A204.1 (cell line): Measurements from ENCODE around the gene GOLGA8N.

Experiments used
- FAIRE-seq: peaks from 2 replicates; lab custom pipeline; 2012; peaks lifted over from hg19 to GRCh38; lab: Jason Lieb, UNC

The GOLGA8N gene

DNA sequence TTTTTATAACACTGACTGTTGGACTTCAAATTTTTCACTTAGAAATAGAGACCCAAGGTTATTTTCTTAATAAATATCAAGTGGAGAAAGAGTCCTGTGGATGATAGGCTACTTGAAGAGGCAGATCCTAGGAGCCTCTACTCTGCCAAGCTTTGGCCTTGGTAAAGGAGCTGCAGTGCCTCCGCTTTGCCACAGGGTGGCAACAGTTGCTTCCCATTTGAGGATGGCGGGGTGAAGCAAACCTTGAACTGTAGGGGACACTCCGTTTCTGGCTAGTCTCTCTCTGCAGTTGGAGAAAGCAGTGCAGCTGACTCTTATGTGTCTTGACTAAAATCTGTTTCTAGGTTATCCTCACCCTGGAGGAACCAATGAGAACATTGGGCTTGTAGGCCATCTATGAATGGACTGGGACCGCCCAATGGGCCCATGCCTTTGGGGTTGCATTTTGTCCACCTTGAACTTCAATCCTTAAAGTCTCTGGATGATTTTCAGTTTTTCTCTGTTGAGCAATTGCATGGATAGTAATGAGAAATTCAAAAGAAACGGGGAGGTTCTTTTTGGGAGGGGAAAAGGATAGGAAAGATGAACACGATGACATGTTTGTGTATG, 58.1 kb downstream of the GOLGA8N start:
- FAIRE-seq: peak; percentile 43

DNA sequence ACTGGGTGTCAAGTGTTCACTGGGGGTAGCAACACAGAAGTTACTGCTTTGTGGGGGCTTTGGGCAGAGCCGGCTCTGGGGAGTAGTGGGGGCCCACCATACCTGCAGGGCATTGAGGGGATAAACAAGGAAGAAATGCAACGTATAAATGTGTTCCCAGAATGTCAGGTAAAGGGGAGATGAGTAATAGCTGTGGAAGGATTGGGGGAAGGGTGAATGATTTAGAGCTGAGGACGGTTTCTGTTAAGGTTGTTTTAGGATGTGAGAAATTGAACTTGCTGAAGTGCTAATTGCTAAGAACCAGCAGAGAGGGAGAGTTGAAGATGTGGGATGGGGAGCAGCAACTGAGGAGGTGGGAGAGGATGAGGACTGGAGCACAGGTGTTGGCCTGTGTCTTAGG, 58.9 kb downstream of the GOLGA8N start:
- no peak for FAIRE-seq

DNA sequence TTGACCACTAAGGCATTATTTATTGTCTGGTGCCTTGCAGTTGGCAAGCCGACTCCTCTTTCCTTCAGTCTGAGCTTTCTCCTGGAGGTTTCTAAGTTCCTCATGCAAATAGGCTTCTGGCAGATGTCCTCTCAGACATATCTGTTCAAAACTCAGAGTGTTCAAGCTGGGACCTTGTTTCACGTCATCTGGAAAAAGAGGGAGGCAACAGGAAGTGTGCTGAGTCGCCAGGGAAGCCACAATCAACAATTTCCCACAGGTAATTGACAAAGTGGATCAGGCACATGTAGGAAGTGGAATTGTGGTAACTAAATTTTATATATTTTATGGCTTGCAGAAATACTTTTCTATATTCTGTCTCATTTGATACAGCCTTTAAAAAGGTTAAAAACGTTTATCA, 62.8 kb downstream of the GOLGA8N start:
- no peak for FAIRE-seq

DNA sequence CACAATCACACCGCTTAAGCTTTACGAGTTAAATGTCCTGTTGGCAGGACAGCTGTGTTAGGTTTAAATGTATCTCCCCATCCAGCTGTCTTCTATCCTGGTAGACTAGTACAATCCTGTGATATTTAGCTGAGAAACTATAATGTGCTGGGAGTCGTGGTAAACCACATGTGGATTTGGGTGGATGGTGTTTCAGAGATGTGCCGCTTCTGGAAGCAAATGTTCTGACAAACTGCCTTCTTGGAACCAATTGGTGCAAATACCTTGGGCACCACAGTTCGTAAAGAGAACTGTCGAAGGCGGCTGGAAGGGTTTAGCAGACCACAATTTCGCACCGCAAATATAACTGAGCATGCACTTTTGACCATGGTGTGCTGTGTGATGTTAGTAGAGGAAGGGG, 63.2 kb downstream of the GOLGA8N start:
- FAIRE-seq: no peak
